Mammary epithelial cell (primary cell): ENCODE results near the gene TSFM.
"Not testable (repeated sequence)": the region's sequence is repeated elsewhere in the genome, so short reads cannot be mapped to it uniquely, and the experiment has no call there.

ENCODE experiments used
- EZH2 ChIP-seq: IDR thresholded peaks from 2 replicates; pipeline ENCODE4 v1.6.1; 2012; ENCODE audit warnings: low read length, inconsistent platforms, borderline replicate concordance
- TF ChIP-seq, protein P1 (sequence below), 2 donors: IDR thresholded peaks in 1 of 2; conservative IDR thresholded peaks in 1 of 2; 2 replicates each; pipeline ENCODE4 v1.5.1; 2011 to 2012; ENCODE audit warnings: inconsistent platforms in 2 of 2, low read length in 2 of 2, mild to moderate bottlenecking in 2 of 2, control low read depth in 1 of 2, low read depth in 1 of 2; ENCODE audit not compliant: insufficient read depth in 1 of 2; ENCODE audit errors: extremely low read depth in 1 of 2

- TF ChIP-seq, protein P1, sequence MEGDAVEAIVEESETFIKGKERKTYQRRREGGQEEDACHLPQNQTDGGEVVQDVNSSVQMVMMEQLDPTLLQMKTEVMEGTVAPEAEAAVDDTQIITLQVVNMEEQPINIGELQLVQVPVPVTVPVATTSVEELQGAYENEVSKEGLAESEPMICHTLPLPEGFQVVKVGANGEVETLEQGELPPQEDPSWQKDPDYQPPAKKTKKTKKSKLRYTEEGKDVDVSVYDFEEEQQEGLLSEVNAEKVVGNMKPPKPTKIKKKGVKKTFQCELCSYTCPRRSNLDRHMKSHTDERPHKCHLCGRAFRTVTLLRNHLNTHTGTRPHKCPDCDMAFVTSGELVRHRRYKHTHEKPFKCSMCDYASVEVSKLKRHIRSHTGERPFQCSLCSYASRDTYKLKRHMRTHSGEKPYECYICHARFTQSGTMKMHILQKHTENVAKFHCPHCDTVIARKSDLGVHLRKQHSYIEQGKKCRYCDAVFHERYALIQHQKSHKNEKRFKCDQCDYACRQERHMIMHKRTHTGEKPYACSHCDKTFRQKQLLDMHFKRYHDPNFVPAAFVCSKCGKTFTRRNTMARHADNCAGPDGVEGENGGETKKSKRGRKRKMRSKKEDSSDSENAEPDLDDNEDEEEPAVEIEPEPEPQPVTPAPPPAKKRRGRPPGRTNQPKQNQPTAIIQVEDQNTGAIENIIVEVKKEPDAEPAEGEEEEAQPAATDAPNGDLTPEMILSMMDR (conservative IDR thresholded peaks at IDR 0.05 in 1 of 2, IDR thresholded peaks at IDR 0.05 in 1 of 2; ENCODE audit: extremely low read depth in 1 of 2, insufficient read depth in 1 of 2, low read depth in 1 of 2, low read length in 2 of 2), result not testable (repeated sequence)
- TF ChIP-seq EZH2, result not testable (repeated sequence)
Measured at GRCh38 chr12:57774634-57775033, 8.0 kb upstream of the TSFM start.
